Natural killer cell (primary cell): ENCODE data around the gene FAM222B. TPM values are rescaled to one million over a fixed set of nuclear protein-coding genes. Genes with fewer than 3 reads are reported as not detected.
A peak's percentile ranks its signal among the peaks of the same experiment; 100 is the strongest.

ENCODE experiments used
- ATAC-seq, 3 donors: fragments of 150-1000 bp in 2 of 3; fragments of 200-7000 bp in 1 of 3; cut with Tn5 transposase; 1 replicate in 1 of 3; 2 replicates in 2 of 3; pipeline ENCODE4 v1.10.0; 2021; ENCODE audit warnings: mild to moderate bottlenecking in 2 of 3, moderate library complexity in 2 of 3
- DNase-seq, 2 donors: peaks; one replicate each; pipeline versions ENCODE4 v3.0.0 to v3.0.0-alpha.2; 2013 to 2021; ENCODE audit warnings: mixed read lengths in 1 of 2
- H3K27ac ChIP-seq: one replicate; pipeline ENCODE4 v1.5.1; 2013; ENCODE audit warnings: mild to moderate bottlenecking, low read length
- H3K27me3 ChIP-seq: one replicate; pipeline ENCODE4 v1.6.1; 2013; ENCODE audit warnings: low read length; ENCODE audit not compliant: control insufficient read depth, insufficient read depth
- H3K36me3 ChIP-seq: one replicate; pipeline ENCODE4 v1.6.1; 2013; ENCODE audit warnings: low read length; ENCODE audit not compliant: control insufficient read depth, insufficient read depth
- H3K4me1 ChIP-seq: one replicate; pipeline ENCODE4 v1.6.1; 2013; ENCODE audit warnings: low read length; ENCODE audit not compliant: control insufficient read depth, insufficient read depth
- H3K4me3 ChIP-seq: one replicate; pipeline ENCODE4 v1.5.1; 2013; ENCODE audit warnings: low read length
- H3K9me3 ChIP-seq: one replicate; pipeline ENCODE4 v1.6.1; 2013; ENCODE audit warnings: low read length; ENCODE audit not compliant: control insufficient read depth, insufficient read depth
- H3K27ac Mint-ChIP-seq, 2 donors: one replicate each; pipeline ENCODE4 v1.8.0; 2022; ENCODE audit warnings: mild to moderate bottlenecking in 2 of 2, mixed read lengths in 2 of 2, moderate library complexity in 1 of 2
- H3K27me3 Mint-ChIP-seq, 2 donors: one replicate each; pipeline ENCODE4 v1.8.0; 2022; ENCODE audit warnings: low read depth in 2 of 2, mixed read lengths in 2 of 2
- H3K36me3 Mint-ChIP-seq: one replicate; pipeline ENCODE4 v1.8.0; 2022; ENCODE audit warnings: mixed read lengths
- H3K4me1 Mint-ChIP-seq, 2 donors: one replicate each; pipeline ENCODE4 v1.8.0; 2022; ENCODE audit warnings: mixed read lengths in 2 of 2
- H3K4me3 Mint-ChIP-seq: one replicate; pipeline ENCODE4 v1.8.0; 2022; ENCODE audit warnings: mild to moderate bottlenecking, moderate library complexity, mixed read lengths
- H3K9me3 Mint-ChIP-seq, 2 donors: one replicate each; pipeline ENCODE4 v1.8.0; 2022; ENCODE audit warnings: mixed read lengths in 2 of 2
- WGBS: methylation state at CpG from one replicate; pipeline ENCODE4 v1.1.7; 2013; ENCODE audit warnings: missing lambda C conversion rate; ENCODE audit not compliant: insufficient coverage; 5-methylcytosine and 5-hydroxymethylcytosine counted together
- intact Hi-C: fragments of 100-400 bp; cut with micrococcal nuclease; formaldehyde crosslinking; loops from one replicate; pipeline ENCODE4 v1.14.2; 2022
- total RNA-seq, 4 donors: library from RNA; stranded (reverse); fragments of 120-200 nt in 1 of 4; gene quantifications; one replicate each; pipeline versions ENCODE4 v1.2.3 to v1.2.4, GENCODE V29; 2013 to 2022
- TF ChIP-seq, protein P1 (sequence below): fragments of 200-600 bp; IDR thresholded peaks from one replicate; pipeline ENCODE4 v1.8.0; 2022; ENCODE audit warnings: antibody characterized with exemption

The FAM222B gene
- total RNA-seq, 3 donors from 2014 or later (not counting 1 experiment from before 2014, with no cell fraction given), result 16.9 to 26.0 (median 20.0) TPM

DNA sequence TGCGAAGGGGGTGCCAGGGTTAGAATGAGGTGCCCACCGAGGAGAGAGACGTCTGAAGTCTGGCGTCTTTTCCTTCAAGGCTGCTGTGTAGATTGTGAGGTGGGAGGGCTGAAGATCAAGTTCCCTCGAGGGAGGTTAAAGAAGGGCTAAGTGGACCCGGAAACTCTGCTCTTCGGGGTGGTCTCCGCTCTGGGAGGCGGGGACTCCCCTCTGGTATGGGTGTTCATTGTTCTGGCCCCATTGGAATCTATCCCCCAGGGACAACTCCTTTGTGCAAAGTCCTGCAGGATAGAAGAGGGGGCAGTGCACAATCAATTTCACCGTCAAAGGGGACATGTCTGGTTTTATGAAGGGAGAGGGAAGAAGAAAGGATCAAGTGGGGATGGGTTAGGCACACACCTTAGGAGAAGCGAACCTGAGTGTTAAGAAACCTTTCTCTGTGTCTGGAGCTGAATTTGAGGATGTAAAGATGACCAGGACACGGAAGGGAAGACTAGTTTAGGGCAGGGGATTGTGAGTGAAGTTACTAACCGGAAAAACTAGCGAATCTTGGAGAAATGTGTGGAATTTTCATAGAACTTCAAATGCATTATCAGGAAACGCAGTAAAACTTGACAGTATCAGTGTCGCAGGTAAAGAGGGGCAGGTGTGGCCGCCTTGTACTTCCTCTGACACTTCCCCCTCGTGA lies 124.1 kb downstream of the FAM222B start:
- Histone ChIP-seq H3K9me3 (no peaks in the 10 kb centered on the region), H3K36me3 (peaks cover 27% of the 10 kb centered on the region), H3K4me3 (no peak overlapping the region), H3K27ac (no peak overlapping the region), H3K4me1 (peaks cover 48% of the 10 kb centered on the region), H3K27me3 (peaks cover 14% of the 10 kb centered on the region)
- 66% methylated on average over 17 of the region's 18 CpGs for WGBS
- DNase-seq, result no peak
- H3K27me3 Mint-ChIP-seq, result peaks cover 15 to 28% of the 10 kb centered on the region in 2 donors
- peak overlapping the region; percentile 40 for H3K4me3 Mint-ChIP-seq
- no peaks in the 10 kb centered on the region for H3K9me3 Mint-ChIP-seq
- H3K36me3 Mint-ChIP-seq, result no peaks in the 10 kb centered on the region
- TF ChIP-seq, protein P1, sequence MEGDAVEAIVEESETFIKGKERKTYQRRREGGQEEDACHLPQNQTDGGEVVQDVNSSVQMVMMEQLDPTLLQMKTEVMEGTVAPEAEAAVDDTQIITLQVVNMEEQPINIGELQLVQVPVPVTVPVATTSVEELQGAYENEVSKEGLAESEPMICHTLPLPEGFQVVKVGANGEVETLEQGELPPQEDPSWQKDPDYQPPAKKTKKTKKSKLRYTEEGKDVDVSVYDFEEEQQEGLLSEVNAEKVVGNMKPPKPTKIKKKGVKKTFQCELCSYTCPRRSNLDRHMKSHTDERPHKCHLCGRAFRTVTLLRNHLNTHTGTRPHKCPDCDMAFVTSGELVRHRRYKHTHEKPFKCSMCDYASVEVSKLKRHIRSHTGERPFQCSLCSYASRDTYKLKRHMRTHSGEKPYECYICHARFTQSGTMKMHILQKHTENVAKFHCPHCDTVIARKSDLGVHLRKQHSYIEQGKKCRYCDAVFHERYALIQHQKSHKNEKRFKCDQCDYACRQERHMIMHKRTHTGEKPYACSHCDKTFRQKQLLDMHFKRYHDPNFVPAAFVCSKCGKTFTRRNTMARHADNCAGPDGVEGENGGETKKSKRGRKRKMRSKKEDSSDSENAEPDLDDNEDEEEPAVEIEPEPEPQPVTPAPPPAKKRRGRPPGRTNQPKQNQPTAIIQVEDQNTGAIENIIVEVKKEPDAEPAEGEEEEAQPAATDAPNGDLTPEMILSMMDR, result no peak
- peak overlapping the region; percentile 3 to 16 for H3K27ac Mint-ChIP-seq
- intact Hi-C loops, result loop anchor here (1.0 to 10.0 kb wide), 6 partner anchors 10 to 384 kb away; partner anchors contain the start of genes BLTP2, IFT20, NEK8 and PHF12
- ATAC-seq, result no peak
- H3K4me1 Mint-ChIP-seq, result peaks cover 17 to 36% of the 10 kb centered on the region in 2 donors

DNA sequence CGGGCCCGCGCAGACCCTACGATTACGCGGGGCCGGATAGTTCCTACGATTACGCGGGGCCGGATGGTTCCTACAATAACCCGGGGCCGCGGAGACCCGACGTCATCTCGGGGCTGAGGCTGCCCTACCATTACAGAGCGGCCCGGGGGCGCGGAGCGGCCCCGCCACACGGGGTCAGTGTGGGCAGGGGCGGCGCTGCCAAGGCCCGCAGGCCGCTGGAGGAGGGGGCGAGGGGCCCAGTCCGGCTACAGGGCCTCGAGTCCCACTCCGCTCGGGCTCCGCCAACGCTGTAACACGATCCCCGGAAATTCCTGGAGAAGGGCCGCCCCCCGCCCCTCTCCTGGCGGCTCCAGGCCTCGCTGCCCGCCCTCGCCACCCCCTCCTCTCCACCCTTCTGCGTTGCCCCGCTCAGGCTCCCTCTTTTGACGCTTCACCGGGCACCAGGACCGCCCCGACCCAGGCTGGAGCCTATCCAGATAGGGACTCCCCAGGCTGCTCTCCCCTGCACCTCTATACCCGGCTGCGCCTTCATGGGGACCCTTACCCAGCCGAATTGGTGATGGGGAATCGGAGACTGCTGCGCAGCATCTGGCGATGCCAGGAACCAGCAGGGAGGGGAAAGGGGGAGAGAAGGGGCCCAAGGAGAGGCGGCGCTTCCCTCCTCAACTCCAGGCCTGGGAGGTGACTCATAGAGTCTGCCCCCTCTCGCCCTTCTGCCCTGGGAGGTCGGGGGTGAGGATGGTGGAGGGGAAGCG lies 124.8 kb downstream of the FAM222B start, which contains the start of gene RAB34:
RAB34 (minus strand) TSS at position 291 of the 755 bp plus-strand sequence. CDS start 602 bp downstream, outside the sequence.
- Histone ChIP-seq H3K27ac (no peak within 1 kb of the TSS), H3K4me3 (peak within 1 kb of the TSS; percentile 26), H3K4me1 (peaks cover 47% of the 10 kb centered on the region), H3K27me3 (peaks cover 14% of the 10 kb centered on the region), H3K9me3 (no peaks in the 10 kb centered on the region), H3K36me3 (peaks cover 19% of the 10 kb centered on the region)
- TF ChIP-seq, protein P1, result no peak
- H3K27me3 Mint-ChIP-seq, result peaks cover 15 to 28% of the 10 kb centered on the region in 2 donors
- WGBS, result 11% methylated on average over 56 of the region's 60 CpGs
- intact Hi-C loops, result loop anchor here (2.0 to 10.0 kb wide), 4 partner anchors 35 to 383 kb away; partner anchors contain the start of genes BLTP2, IFT20, SDF2 and SUPT6H
- no peaks in the 10 kb centered on the region for H3K9me3 Mint-ChIP-seq
- H3K36me3 Mint-ChIP-seq, result no peaks in the 10 kb centered on the region
- H3K4me1 Mint-ChIP-seq, result peaks cover 17 to 36% of the 10 kb centered on the region in 2 donors
- H3K27ac Mint-ChIP-seq, result peak within 1 kb of the TSS; percentile 3 to 16
- peak within 1 kb of the TSS; percentile 40 for H3K4me3 Mint-ChIP-seq
- DNase-seq, result peak in 1 of 2 donors; percentile 37
- no peak for ATAC-seq

DNA sequence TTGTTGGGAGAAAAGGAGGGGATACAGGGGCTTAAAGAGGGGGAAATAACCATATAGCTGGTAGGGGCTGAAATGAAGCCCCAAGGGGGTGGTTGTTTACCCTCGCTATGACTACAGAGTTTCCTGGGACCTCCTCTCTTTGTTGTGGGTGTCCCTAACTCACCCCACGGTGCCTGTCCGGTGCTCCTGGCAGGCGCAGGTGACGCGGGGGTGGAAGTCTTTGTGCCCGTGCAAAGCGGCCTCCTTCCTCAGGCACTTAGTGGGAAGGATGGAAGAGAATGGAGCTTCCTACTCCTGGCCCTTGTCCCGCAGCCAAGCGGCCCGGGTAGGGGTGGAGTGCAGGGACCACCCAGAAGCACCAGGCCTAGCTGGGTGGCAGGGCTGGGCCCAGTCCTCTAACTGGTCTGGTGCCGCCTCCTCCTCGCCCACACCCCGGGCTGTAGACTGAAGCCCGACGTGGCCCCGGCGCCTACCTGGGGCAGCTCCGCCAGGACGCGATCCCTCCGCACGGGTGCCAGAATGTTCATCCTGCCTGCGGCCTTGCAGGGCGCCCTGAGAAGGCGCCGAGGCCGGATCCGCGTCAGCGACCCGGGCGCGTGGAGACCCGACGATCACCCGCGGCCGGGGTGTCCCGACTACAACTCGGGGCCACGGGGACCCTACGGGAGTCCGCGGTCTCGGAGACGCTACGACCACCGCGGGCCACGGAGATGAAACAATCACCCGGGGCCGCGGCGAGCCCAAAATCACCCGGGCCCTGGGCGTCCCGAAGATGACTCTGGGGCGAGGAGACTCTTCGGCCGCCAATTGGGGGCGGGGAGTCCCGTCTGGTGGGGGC lies 125.6 kb downstream of the FAM222B start:
- H3K27me3 ChIP-seq, result peaks cover 14% of the 10 kb centered on the region
- H3K27me3 Mint-ChIP-seq, result peaks cover 15 to 28% of the 10 kb centered on the region in 2 donors
- TF ChIP-seq, protein P1, result no peak
- peak overlapping the region; percentile 26 for H3K4me3 ChIP-seq
- intact Hi-C loops, result loop anchor here (5.0 to 10.0 kb wide), 3 partner anchors 35 to 382 kb away; partner anchors contain the start of genes IFT20, SDF2, SUPT6H and TNFAIP1
- no peak for ATAC-seq
- no peaks in the 10 kb centered on the region for H3K9me3 ChIP-seq
- peaks cover 24 to 41% of the 10 kb centered on the region in 2 donors for H3K4me1 Mint-ChIP-seq
- H3K27ac Mint-ChIP-seq, result no peak overlapping the region
- no peak overlapping the region for H3K27ac ChIP-seq
- H3K9me3 Mint-ChIP-seq, result no peaks in the 10 kb centered on the region
- DNase-seq, result no peak
- no peaks in the 10 kb centered on the region for H3K36me3 Mint-ChIP-seq
- H3K4me1 ChIP-seq, result peaks cover 47% of the 10 kb centered on the region
- peaks cover 11% of the 10 kb centered on the region for H3K36me3 ChIP-seq
- 31% methylated on average over 63 of the region's 63 CpGs for WGBS
- peak overlapping the region; percentile 31 for H3K4me3 Mint-ChIP-seq
